ENCODE data around the gene PCDH12.

The PCDH12 gene

GRCh38 chr5:141966275-141966962 is 8.4 kb upstream of the PCDH12 start:
- no peak for DNase-seq (ENCODE audit: low spot score)

- DNase-seq (ENCODE audit: low spot score): no peak
These were observed 7.1 kb upstream of the PCDH12 start for GRCh38 chr5:141965071-141965470.

DNA sequence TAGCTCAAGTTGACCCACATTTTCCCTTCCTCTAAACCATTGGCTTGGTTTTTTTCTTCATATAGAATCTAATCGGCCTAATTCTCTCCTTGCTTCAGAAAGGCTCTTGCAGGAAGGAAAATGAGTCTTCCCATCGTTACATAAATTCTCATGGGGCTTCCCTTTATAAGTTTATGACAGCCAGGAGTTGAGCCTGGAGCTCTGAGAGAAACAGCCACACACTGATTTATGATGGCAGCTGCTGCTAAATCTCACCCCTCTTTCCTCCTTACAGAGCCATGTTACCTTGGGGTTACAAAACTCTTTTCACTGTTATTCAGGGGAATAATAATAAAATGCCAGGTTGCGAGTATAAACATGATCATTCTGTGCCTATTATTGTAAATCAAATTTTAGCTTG is 5.7 kb upstream of the PCDH12 start:
- DNase-seq (ENCODE audit: low spot score): no peak

GRCh38 chr5:141961466-141961865 is 3.5 kb upstream of the PCDH12 start:
- DNase-seq (ENCODE audit: low spot score): no peak

GRCh38 chr5:141960449-141961323 is 2.7 kb upstream of the PCDH12 start:
- DNase-seq (ENCODE audit: low spot score): peak; percentile 87

DNA sequence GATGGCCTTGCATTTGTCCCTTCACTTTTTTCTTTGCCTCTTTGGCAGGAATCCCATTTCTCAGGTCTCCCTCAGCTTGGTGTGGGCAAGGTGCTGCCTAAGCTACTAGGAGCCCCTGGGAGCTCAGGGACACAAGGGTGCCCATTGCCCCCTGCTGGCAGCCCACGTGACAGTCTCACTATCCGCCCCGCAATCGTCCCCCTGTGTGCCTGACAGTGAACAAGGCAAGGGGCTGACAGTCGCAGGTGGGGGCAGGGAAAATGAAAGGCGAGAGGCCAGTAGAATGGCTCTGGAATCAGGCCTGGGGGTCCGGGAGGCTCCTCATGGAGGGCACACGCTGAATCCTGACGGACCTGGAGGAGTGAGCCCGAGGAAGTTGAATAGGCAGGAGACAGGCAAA is 2.0 kb upstream of the PCDH12 start:
- no peak for DNase-seq (ENCODE audit: low spot score)

DNA sequence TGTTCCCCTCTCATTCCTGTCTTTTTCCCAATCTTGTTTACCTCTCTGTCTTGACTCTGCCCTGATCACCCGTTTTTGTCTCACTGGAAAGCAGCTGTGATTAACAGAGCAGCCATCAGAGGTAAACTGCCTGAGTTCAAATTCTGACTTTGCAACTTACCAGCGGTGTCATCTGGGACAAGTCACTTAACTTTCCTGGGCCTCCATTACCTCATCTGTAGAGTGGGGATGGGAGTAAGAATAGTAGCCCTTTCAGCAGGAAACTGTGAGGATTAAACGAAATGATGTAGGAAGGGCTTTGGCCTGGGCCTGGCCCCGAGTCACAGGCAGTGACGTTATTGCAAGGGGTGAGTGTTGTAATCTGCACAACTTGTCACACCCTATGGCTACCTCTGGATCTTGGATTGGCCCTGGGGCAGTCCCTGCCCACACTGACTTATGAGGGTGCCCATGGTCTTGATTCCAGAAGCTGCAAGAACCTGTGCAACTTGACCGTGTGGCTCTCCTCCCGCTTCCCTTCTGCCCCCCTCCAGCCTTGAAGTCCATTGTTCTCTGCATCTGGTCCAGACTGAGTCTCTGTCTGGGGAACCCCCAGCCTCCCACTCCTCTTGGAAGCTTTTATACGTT is 657 bp upstream of the PCDH12 start:
- DNase-seq (ENCODE audit: low spot score): no peak

DNA sequence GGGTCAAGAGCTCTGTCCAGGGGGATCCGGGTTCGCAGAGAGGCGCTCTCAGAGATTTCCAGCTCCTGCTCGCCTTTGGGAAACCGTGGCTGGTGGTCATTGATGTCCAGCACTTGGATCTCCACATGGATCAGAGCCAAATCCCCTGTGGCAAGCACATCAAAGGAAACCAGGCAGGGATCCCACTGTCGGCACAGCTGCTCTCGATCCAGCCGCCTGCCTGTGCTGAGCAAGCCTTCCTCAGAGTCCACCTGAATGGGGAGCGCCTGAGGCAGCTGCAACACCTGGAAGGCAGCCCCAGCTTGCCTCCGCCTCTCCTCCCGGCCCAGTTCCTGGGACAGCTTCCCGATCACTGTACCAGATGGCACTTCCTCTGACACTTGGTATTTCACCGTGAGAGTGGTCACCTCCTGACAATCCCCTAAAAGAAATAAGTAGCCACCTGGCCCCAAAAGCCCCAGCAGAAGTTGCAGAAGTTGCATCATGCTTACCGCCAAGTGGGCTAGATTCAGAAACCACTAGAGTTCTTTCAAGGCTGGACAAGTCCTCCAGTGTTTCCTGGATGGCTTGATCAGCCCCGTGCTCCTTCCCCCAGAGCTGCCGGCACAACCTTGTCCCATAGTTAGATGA is 520 bp downstream of the PCDH12 start:
- peak; percentile 56 for DNase-seq (ENCODE audit: low spot score)

GRCh38 chr5:141954194-141954593 is 3.8 kb downstream of the PCDH12 start:
- DNase-seq (ENCODE audit: low spot score): no peak

DNA sequence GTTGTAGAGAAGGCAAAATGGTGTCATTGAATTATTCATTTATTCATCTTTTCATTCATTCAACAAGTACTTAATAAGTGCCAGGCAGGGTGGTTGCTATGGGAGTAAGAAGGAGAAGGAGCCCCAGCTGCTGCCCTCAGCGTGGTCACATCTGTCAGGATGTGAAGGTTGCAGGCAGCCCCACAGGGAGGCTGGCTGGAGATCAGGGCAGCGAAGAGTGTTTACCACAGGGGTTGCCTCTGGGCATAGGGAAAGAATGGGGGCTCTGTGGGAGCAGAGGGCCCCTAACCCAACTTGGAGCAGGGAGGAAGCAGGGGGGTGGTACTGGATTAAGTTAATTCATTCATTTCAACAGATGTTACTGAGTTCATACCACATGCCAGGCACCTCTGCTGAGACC is 6.0 kb downstream of the PCDH12 start:
- DNase-seq (ENCODE audit: low spot score): no peak

DNA sequence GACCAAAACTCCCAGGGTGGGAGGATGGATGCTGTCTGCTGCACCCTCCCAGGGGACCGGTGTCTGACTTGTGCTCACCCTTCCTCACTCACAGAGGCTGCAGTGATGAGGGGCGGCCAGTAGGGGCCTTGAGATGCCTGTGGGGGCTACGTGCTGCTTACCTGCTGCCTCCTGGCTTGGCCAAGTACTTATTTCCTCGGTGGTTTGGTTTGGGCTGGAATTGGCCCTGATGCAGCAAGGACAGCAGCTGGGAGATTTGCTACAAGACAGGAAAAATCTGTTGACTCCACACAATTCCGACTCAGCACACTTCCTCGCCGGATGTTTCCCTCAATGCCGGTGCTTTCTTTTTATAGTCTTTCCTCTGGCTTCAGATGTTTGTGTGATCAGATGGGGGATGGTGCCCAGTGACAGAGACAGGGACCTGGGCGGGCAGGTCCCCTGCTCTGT is 6.6 kb downstream of the PCDH12 start:
- DNase-seq (ENCODE audit: low spot score): no peak

- DNase-seq (ENCODE audit: low spot score): no peak
These were observed 7.6 kb downstream of the PCDH12 start for GRCh38 chr5:141950207-141951005.

DNA sequence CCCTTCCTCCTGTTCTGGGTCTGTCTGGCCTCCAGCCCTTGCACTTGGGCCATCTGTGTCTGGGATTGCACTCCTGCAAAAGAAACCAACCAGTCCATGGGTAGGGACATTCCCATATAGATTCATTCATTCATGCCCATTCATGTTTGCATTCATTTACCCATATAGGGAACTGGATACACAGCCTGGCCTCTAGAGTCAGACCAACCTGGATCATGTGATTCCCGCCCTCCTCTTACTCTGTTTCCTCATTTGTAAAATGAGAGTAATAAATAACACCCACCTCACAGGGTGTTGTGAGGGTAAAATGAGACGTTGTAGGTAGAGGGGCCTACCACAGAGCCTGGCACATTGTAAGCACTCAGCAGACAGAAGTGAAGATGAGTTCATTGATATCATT is 8.5 kb downstream of the PCDH12 start:
- DNase-seq (ENCODE audit: low spot score): no peak

GRCh38 chr5:141948812-141949211 is 9.2 kb downstream of the PCDH12 start:
- no peak for DNase-seq (ENCODE audit: low spot score)

- DNase-seq (ENCODE audit: low spot score): no peak
These were observed 10.7 kb downstream of the PCDH12 start for GRCh38 chr5:141947316-141947715.

GRCh38 chr5:141945511-141946051 is 12.4 kb downstream of the PCDH12 start:
- no peak for DNase-seq (ENCODE audit: low spot score)

DNA sequence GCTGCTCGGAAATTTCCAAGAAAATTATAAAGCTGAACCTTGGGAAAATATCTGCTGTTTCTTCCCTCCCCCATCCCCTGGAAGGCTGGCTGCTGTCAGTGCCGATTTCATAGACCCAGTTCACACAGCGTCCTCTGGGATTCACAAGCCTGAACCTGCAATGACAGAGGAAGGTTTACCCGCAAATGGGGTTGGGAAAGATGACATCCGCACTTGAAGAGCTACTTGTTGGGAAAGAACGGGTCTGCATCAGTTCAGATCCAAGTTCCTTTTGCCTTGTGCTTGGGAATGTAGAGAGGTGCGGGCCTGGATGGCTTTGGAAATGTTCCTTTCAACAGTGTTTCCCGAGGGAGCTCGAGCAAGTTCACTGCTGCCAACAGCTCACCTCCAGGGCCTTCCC is 13.9 kb downstream of the PCDH12 start:
- no peak for DNase-seq (ENCODE audit: low spot score)

DNA sequence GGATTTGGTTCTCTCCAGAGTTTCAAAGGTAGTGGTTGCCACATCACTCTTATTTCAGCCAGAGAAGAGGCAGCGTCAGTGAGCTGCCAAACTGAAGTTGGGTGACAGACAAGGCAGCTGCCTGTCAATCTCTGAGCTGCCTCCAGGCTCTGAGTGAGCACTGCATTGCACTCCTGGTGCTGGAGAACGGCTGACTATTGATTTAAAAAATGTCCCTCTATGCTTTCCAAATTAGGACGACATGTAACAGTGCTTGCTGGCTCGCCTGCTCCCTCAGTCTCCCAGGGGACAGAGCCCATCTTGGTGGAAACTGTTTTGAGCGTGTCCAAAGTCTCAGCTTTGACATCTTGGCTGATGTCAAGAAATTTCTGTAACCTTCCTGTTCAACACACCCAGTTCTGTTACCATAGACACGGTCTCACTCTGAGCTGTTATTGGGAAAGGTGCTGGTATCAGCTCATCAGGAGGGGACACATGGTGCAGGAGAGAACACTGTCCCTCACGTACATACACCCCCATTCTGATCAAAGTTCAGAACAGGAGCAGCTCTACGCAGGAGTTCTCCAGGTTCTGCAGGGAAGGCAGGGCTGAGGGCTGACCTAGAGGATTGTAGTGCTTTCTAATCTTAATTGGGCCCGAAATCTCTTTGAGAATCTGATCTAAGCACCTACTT is 15.7 kb downstream of the PCDH12 start:
- DNase-seq (ENCODE audit: low spot score): no peak

DNA sequence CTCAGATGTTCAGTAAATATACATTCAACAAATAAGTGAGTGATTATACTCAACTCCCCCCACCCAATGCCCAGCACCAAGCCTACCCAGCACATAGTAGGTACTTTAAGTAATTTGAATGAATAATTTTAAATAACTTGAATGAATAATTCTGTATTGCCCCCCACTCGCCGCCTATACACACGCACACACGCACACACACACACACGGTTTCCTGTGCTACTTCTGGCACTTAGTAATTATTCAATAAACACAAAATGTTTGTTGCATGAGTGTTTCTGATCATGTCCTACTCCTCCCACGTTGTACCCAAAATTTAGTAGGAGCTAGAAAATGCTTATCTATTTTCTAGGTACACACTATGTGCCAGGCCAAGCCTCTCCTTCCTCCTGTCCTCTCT is 16.2 kb downstream of the PCDH12 start:
- no peak for DNase-seq (ENCODE audit: low spot score)

DNA sequence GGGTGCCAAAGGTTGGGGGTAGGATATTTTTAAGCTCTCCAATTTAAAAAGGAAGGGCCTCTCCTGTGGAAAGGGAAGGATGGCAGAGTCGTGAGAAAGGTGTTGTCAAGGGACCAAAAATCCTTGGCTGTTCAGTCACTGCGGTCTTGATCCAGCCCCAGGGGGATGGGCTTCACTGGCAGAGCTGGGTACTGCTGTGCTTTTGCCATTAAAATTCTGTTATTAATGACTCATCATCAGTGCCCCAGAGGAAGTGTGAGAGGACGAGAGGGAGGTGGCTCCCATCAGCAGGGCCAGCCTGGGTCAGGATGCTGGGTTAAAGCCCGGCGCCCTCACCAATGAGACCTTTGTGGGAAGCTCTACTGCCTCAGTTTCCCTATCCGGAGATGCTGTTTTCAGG is 16.7 kb downstream of the PCDH12 start:
- DNase-seq (ENCODE audit: low spot score): peak; percentile 60
